ENCODE measurements around the gene CYP27B1.

- TF ChIP-seq CTCF (IDR thresholded peaks at IDR 0.05) (no peak), POLR2A (IDR thresholded peaks at IDR 0.05) (no peak)
Observed at GRCh38 chr12:57810450-57810849, 43.6 kb upstream of the CYP27B1 start.
